ENCODE measurements around the gene TNNI3K. TPM values are rescaled to one million over a fixed set of nuclear protein-coding genes. Genes with fewer than 3 reads are reported as not detected.

The TNNI3K gene
- total and polyA plus RNA-seq, 10 of the 15 experiments (the other 5 are each of a cell fraction or from before 2014, with no cell fraction given) = 0.14 to 1.6 (median 0.44) TPM; not detected in 4

DNA sequence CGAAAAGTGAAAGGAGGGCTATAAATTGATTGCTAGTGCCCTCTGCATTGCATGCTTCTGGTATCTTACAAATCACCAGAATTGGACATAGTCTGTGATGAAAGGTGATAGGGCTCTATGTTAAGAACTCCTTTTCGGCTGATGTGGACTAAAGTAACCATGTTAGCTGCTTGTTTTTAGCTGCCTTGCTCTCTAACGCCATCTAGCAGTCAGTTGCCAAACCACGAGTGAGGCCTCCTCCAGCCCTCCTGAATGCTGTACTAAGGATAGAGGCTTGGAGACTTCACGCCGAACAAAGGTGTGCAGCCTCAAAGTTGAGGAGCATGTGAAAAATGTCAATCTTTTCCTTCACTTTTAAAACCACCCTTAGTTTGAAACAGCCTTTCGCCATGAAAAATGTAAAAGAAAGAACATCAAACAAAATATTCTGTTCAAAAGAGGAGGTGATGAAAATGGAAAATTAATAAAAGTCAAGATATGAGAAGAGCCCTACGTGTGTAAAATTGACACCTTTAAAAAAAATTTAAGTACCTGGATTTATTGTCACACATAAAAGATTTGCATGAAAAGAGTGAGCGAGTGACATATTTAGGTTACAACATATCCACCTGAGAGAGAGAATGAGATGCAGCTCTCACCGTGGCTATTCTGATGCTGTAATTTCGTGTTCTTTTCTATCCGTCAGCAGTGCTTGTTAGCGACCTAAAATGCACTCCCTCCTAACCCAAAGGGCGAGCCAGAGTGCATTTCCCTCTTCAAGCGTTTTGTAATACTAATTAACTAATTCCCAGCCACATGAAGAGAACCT lies 269.1 kb downstream of the TNNI3K start:
- Histone ChIP-seq H3K9me3 (replicated peaks; ENCODE audit: control insufficient read depth, insufficient read depth, low read length) (no peaks in the 10 kb centered on the region), H3K4me3 (no peak overlapping the region), H3K36me3 (ENCODE audit: control insufficient read depth in 2 of 2, insufficient read depth in 2 of 2, low read length in 1 of 2) (no peaks in the 10 kb centered on the region), H3K27me3 (replicated peaks in 1 of 2; ENCODE audit: control insufficient read depth in 2 of 2, insufficient read depth in 2 of 2, low read length in 1 of 2) (no peaks in the 10 kb centered on the region), H3K4me1 (ENCODE audit: control insufficient read depth, insufficient read depth, low read length) (no peaks in the 10 kb centered on the region), H3K9ac (ENCODE audit: control insufficient read depth, insufficient read depth, low read length) (no peak overlapping the region), H3K79me2 (ENCODE audit: control insufficient read depth, insufficient read depth, low read length) (no peaks in the 10 kb centered on the region), H4K20me1 (ENCODE audit: control insufficient read depth, insufficient read depth) (no peaks in the 10 kb centered on the region), H2AFZ (ENCODE audit: control insufficient read depth, low read depth, low read length) (no peak overlapping the region), H3K4me2 (ENCODE audit: control insufficient read depth, insufficient read depth) (no peak overlapping the region), H3K27ac (ENCODE audit: control insufficient read depth, insufficient read depth) (no peak overlapping the region)
- DNase-seq (ENCODE audit: low read depth, low spot score) = peak; percentile 33
- WGBS (ENCODE audit: insufficient coverage, insufficient replicate concordance, low lambda C conversion rate, missing lambda C conversion rate) = 18% methylated on average over 15 of the region's 15 CpGs
- peak; percentile 74 for TF ChIP-seq RAD21 (IDR thresholded peaks at IDR 0.05; ENCODE audit: insufficient read depth, low read depth, low read length)
- TF ChIP-seq ZBTB33 (IDR thresholded peaks at IDR 0.05) = no peak
- TF ChIP-seq RUNX3 (IDR thresholded peaks at IDR 0.05; ENCODE audit: low read length) = peak; percentile 53; the same call in 1 of the 2 replicates
- peak; percentile 82 to 89 (median 88) for TF ChIP-seq CTCF (IDR thresholded peaks at IDR 0.05 in 2 of 3, conservative IDR thresholded peaks at IDR 0.05 in 1 of 3; ENCODE audit: control insufficient read depth in 2 of 3, extremely low read depth in 1 of 3, insufficient read depth in 1 of 3, low read depth in 3 of 3, low read length in 3 of 3)
- TF ChIP-seq GABPA (IDR thresholded peaks at IDR 0.05; ENCODE audit: low read depth) = no peak
- TF ChIP-seq BHLHE40 (IDR thresholded peaks at IDR 0.05; ENCODE audit: borderline replicate concordance in 1 of 2, low read depth in 2 of 2, low read length in 1 of 2) = 0 out of 4 replicates have a peak, but pooled peaks of 1 of the 2 experiments have one; percentile 16
- TF ChIP-seq SMC3 (IDR thresholded peaks at IDR 0.05; ENCODE audit: borderline replicate concordance, low read length) = peak; percentile 66
- intact Hi-C loops (cut with micrococcal nuclease; ENCODE audit: unreplicated experiment) = loop anchor here (5.0 to 10.0 kb wide), 3 partner anchors 183 to 660 kb away; partner anchors contain the start of genes CRYZ and TYW3
- ChIA-PET SMC1A (ENCODE audit: uncharacterized antibody, unreplicated experiment) (interaction anchor here (1.0 to 2.3 kb wide), 7 partner anchors 7 to 698 kb away, joined by 3 to 18 read pairs (median 5); partner anchors contain the start of genes CRYZ, LRRC53 and TYW3), RAD21 (ENCODE audit: unreplicated experiment) (interaction anchor here (1.4 to 2.3 kb wide), 3 partner anchors 185 to 230 kb away, joined by 3 to 8 read pairs (median 7); no protein-coding TSS in a partner anchor), CTCF (interaction anchor here (0.7 to 7.1 kb wide), 26 partner anchors 10 to 501 kb away, joined by 3 to 61 read pairs (median 4); partner anchors contain the start of genes CRYZ and TYW3), POLR2A (interaction anchor here (0.6 kb wide), 1 partner anchor 520 kb away, joined by 3 read pairs; no protein-coding TSS in a partner anchor)
- in situ Hi-C loops (cut with MboI) = no loop called here
- BruUV-seq (replicated peaks) = no TSS peak
- peak; percentile 98 for FAIRE-seq
- ATAC-seq = peak; percentile 99

Data from GM12878 (cell line).